Measurements from ENCODE around the gene CAPN2.

The CAPN2 gene

GRCh38 chr1:223708651-223709268 is 3.6 kb upstream of the CAPN2 start:
- peak overlapping the region; percentile 56 for H3K27ac ChIP-seq

GRCh38 chr1:223709598-223709997 is 2.7 kb upstream of the CAPN2 start:
- no peak overlapping the region for H3K27ac ChIP-seq
- TF ChIP-seq CTCF (conservative IDR thresholded peaks at IDR 0.05), result peak; percentile 43
- TF ChIP-seq ZFX (IDR thresholded peaks at IDR 0.05), result no peak

More at GRCh38 chr1:223708651-223709268, 3.6 kb upstream of the CAPN2 start:
- TF ChIP-seq ZFX (IDR thresholded peaks at IDR 0.05), result no peak

- H3K27ac ChIP-seq, result no peak overlapping the region
- TF ChIP-seq ZFX (IDR thresholded peaks at IDR 0.05) (no peak), CTCF (conservative IDR thresholded peaks at IDR 0.05) (no peak)
Observed at GRCh38 chr1:223710179-223711133, 1.9 kb upstream of the CAPN2 start.

- TF ChIP-seq CTCF (conservative IDR thresholded peaks at IDR 0.05) (no peak), ZFX (IDR thresholded peaks at IDR 0.05) (no peak)
- no peak overlapping the region for H3K27ac ChIP-seq
Observed at GRCh38 chr1:223711173-223711572, 1.2 kb upstream of the CAPN2 start.

- TF ChIP-seq CTCF (conservative IDR thresholded peaks at IDR 0.05) (no peak), ZFX (IDR thresholded peaks at IDR 0.05) (no peak)
- H3K27ac ChIP-seq, result peak overlapping the region; percentile 87
Observed at GRCh38 chr1:223711747-223712193, 569 bp upstream of the CAPN2 start.

- H3K27ac ChIP-seq, result peak overlapping the region; percentile 87
- TF ChIP-seq ZFX (IDR thresholded peaks at IDR 0.05) (no peak), CTCF (conservative IDR thresholded peaks at IDR 0.05) (no peak)
Observed at GRCh38 chr1:223712850-223713474, 623 bp downstream of the CAPN2 start.

GRCh38 chr1:223713546-223714420 is 1.4 kb downstream of the CAPN2 start:
- 0 out of 2 replicates have a peak, but pooled peaks have one; percentile 20 for TF ChIP-seq ZFX (IDR thresholded peaks at IDR 0.05)
- TF ChIP-seq CTCF (conservative IDR thresholded peaks at IDR 0.05), result no peak
- H3K27ac ChIP-seq, result peak overlapping the region; percentile 87

Measured in C4-2B (cell line).